ENCODE data around the gene STAT1.

DNA sequence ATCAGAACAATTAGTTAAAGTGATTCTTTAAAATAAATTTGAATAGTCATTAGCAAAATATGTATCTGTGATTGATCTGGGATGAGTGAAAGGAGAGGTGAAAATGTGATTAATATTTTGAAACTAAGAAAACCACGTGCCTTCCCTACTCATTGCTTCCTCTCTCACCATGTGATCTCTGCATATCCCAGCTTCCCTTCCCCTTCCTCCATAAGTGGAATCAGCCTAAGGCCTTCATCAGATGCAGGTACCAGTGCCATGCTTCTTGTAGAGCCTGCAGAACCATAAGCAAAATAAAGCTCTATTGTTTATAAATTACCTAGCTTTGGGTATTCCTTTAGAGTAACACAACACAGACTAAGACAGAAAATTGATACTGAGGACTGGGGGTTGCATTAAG lies 11.2 kb upstream of the STAT1 start:
- TF ChIP-seq RAD21 (CRISPR knock-in tag; conservative IDR thresholded peaks at IDR 0.05 in 1 of 2, IDR thresholded peaks at IDR 0.05 in 1 of 2) (no peak), PYGO2 (tag; IDR thresholded peaks at IDR 0.05) (no peak), SREBF1 (IDR thresholded peaks at IDR 0.05; ENCODE audit: borderline replicate concordance, low read depth, low read length) (no peak), LEF1 (IDR thresholded peaks at IDR 0.05) (no peak), POLR3A (IDR thresholded peaks at IDR 0.05; ENCODE audit: borderline replicate concordance, extremely low read depth, insufficient read depth, insufficient read length) (no peak), USF1 (CRISPR knock-in tag; IDR thresholded peaks at IDR 0.05) (no peak), HDAC2 (IDR thresholded peaks at IDR 0.05) (no peak), TAF1 (IDR thresholded peaks at IDR 0.05; ENCODE audit: control insufficient read depth, extremely low read depth, insufficient read depth, low read length, severe bottlenecking) (no peak)
- TF ChIP-seq, protein P1, sequence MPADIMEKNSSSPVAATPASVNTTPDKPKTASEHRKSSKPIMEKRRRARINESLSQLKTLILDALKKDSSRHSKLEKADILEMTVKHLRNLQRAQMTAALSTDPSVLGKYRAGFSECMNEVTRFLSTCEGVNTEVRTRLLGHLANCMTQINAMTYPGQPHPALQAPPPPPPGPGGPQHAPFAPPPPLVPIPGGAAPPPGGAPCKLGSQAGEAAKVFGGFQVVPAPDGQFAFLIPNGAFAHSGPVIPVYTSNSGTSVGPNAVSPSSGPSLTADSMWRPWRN (IDR thresholded peaks at IDR 0.05; ENCODE audit: low read depth), result no peak
- TF ChIP-seq, protein P2, sequence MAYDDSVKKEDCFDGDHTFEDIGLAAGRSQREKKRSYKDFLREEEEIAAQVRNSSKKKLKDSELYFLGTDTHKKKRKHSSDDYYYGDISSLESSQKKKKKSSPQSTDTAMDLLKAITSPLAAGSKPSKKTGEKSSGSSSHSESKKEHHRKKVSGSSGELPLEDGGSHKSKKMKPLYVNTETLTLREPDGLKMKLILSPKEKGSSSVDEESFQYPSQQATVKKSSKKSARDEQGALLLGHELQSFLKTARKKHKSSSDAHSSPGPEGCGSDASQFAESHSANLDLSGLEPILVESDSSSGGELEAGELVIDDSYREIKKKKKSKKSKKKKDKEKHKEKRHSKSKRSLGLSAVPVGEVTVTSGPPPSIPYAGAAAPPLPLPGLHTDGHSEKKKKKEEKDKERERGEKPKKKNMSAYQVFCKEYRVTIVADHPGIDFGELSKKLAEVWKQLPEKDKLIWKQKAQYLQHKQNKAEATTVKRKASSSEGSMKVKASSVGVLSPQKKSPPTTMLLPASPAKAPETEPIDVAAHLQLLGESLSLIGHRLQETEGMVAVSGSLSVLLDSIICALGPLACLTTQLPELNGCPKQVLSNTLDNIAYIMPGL (CRISPR knock-in tag; IDR thresholded peaks at IDR 0.05), result no peak

All from K562 (cell line).